Glutamatergic neuron (in vitro differentiated cells): ENCODE data around the gene NRDE2. TPM values are rescaled to one million over a fixed set of nuclear protein-coding genes. Genes with fewer than 3 reads are reported as not detected.

Source experiments
- DNase-seq: peaks from one replicate; pipeline ENCODE4 v3.0.0; 2022
- H3K27ac Mint-ChIP-seq: one replicate; pipeline ENCODE4 v1.8.0; 2020; ENCODE audit warnings: mild to moderate bottlenecking, mixed read lengths, inconsistent platforms; ENCODE audit not compliant: unreplicated experiment
- H3K27me3 Mint-ChIP-seq: one replicate; pipeline ENCODE4 v1.8.0; 2020; ENCODE audit warnings: mild to moderate bottlenecking, moderate library complexity, mixed read lengths, inconsistent platforms; ENCODE audit not compliant: unreplicated experiment
- H3K36me3 Mint-ChIP-seq: one replicate; pipeline ENCODE4 v1.8.0; 2020; ENCODE audit warnings: mild to moderate bottlenecking, mixed read lengths, inconsistent platforms; ENCODE audit not compliant: unreplicated experiment
- H3K4me1 Mint-ChIP-seq: one replicate; pipeline ENCODE4 v1.8.0; 2020; ENCODE audit warnings: mild to moderate bottlenecking, low read depth, mixed read lengths, inconsistent platforms; ENCODE audit not compliant: unreplicated experiment
- H3K4me3 Mint-ChIP-seq: one replicate; pipeline ENCODE4 v1.8.0; 2020; ENCODE audit warnings: mild to moderate bottlenecking, mixed read lengths, inconsistent platforms; ENCODE audit not compliant: unreplicated experiment
- H3K9me3 Mint-ChIP-seq: one replicate; pipeline ENCODE4 v1.8.0; 2020; ENCODE audit warnings: mild to moderate bottlenecking, moderate library complexity, mixed read lengths, inconsistent platforms; ENCODE audit not compliant: unreplicated experiment
- total RNA-seq: library from RNA; stranded (reverse); fragmentation: NEBNext Ultra II Directional; extraction: Animal tissue kit (Norgen Biotek cat#: 25700); gene quantifications from one replicate; pipeline ENCODE4 v1.2.1, GENCODE V29; 2021; ENCODE audit not compliant: unreplicated experiment
- TF ChIP-seq, protein P1 (sequence below): fragments of 200-600 bp; sonication (generic); IDR thresholded peaks from one replicate; pipeline ENCODE4 v1.5.0; 2021; ENCODE audit not compliant: partially characterized antibody, unreplicated experiment

Gene NRDE2
- total RNA-seq, 1 donor from 2014 or later = 22.4 TPM

DNA sequence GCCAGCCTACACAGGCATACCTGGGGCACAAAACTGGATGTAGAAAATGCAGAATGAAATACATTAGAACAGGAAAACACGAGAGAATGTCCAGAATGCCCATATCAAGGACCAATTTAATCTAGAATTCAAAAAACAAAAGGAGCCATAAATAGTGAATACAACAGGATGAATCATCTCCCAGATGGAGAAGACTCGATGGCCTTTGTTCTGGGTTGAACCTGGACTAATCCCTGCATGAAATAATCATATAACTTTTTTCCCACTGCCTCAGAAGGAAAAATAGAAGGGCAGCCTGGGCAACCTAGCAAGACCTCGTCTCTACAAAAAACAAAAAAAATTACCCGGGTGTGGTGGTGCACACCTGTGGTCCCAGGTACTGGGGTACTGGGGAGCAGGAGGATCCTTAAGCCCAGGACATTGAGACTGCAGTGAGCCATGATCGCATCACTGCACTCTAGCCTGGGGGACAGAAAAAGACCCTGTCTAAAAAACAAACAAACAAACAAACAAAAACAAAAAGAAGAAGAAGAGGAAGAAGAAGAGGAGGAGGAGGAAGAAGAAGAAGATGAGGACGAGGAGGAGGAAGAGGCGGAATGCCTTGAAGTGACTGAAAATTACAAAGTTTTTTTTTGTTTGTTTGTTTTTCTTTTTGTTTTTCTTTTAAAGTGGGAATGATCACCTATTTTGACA is 30.3 kb upstream of the NRDE2 start:
- Mint-ChIP-seq H3K4me3 (no peak overlapping the region), H3K27ac (no peak overlapping the region), H3K9me3 (no peaks in the 10 kb centered on the region), H3K36me3 (no peaks in the 10 kb centered on the region), H3K27me3 (no peaks in the 10 kb centered on the region), H3K4me1 (no peaks in the 10 kb centered on the region)
- TF ChIP-seq, protein P1, sequence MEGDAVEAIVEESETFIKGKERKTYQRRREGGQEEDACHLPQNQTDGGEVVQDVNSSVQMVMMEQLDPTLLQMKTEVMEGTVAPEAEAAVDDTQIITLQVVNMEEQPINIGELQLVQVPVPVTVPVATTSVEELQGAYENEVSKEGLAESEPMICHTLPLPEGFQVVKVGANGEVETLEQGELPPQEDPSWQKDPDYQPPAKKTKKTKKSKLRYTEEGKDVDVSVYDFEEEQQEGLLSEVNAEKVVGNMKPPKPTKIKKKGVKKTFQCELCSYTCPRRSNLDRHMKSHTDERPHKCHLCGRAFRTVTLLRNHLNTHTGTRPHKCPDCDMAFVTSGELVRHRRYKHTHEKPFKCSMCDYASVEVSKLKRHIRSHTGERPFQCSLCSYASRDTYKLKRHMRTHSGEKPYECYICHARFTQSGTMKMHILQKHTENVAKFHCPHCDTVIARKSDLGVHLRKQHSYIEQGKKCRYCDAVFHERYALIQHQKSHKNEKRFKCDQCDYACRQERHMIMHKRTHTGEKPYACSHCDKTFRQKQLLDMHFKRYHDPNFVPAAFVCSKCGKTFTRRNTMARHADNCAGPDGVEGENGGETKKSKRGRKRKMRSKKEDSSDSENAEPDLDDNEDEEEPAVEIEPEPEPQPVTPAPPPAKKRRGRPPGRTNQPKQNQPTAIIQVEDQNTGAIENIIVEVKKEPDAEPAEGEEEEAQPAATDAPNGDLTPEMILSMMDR = no peak
- DNase-seq = no peak

DNA sequence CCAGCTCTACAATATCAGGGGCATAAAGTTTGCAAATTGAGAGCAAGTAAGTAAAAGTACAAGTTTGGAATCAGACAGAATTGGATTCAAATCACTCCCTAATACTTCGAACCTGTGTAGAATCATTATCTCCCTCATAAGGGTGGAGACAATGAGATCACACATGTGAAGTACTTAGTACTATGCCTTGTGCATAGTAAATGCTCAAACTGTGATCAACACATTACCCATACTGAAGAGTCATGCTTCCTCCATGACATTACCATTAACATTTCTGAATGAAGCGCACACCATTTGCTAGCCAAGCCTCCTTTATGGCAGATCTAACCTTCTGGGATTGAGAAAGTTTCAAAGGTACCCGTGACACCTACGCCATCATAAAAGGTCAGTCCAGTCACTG is 26.6 kb upstream of the NRDE2 start:
- TF ChIP-seq, protein P1 = no peak
- no peaks in the 10 kb centered on the region for H3K27me3 Mint-ChIP-seq
- H3K4me1 Mint-ChIP-seq = no peaks in the 10 kb centered on the region
- H3K27ac Mint-ChIP-seq = no peak overlapping the region
- H3K9me3 Mint-ChIP-seq = no peaks in the 10 kb centered on the region
- no peak overlapping the region for H3K4me3 Mint-ChIP-seq
- no peak for DNase-seq
- no peaks in the 10 kb centered on the region for H3K36me3 Mint-ChIP-seq

DNA sequence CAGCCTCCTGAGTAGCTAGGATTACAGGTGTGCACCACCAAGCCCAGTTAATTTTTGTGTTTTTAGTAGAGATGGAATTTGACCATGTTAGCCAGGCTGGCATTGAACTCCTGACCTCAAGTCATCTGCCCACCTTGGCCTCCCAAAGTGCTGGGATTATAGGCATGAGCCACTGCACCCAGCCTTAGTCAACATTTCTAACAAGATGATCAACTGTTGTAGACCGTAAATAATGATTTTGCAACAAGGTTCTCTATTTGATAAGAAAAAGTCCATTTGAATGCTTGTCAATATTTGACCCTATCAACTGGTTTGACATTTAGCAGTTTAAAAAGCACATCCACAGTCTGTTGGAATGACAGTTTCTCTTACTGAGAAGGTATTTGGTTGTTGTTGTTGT is 25.2 kb upstream of the NRDE2 start:
- H3K27ac Mint-ChIP-seq = no peak overlapping the region
- no peaks in the 10 kb centered on the region for H3K27me3 Mint-ChIP-seq
- DNase-seq = no peak
- H3K4me3 Mint-ChIP-seq = no peak overlapping the region
- no peaks in the 10 kb centered on the region for H3K9me3 Mint-ChIP-seq
- no peaks in the 10 kb centered on the region for H3K36me3 Mint-ChIP-seq
- TF ChIP-seq, protein P1 = no peak
- no peaks in the 10 kb centered on the region for H3K4me1 Mint-ChIP-seq

DNA sequence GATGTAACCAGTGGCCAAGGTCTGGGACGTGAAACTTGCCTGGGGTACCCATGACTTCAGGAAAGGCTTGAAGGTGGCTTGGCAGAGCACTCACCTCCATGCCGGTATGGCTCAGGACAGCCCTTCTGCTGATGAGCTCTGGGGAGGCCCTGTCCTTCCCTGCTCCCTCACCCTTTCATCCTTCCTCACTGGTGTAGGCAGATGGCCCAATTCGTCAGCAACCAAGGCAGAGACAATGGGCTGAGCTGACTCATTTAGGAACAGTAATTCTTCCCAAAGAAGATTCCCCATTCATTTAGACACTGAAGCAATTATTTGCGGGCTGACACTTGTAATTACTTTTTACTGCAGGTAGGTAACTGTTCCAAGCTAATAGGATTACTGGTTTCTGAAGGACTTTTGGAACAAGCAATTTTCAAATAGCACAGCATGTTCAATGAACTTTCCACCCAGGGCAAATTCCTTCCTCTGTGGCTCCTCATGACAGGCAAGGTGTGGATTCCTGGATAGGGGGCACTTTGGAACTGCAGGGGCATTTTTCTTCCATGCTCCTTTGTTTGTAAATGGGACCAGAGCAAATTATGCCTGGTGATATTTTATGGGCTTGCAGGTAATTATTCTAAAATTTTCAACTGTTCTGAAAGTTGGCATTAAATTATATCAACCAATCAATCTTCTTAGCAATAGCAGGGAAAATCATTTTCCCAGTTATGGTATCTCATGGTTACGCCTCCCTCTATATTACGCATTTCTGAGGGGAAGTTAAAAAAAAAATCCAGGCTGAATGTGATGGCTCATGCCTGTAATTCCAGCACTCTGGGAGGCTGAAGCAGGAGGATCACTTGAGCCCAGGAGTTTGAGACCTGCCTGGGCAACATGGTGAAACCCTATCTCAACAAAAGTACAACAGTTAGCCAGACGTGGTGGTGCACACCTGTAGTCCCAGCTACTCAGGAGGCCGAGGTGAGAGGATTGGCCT is 24.1 kb upstream of the NRDE2 start:
- no peaks in the 10 kb centered on the region for H3K4me1 Mint-ChIP-seq
- H3K36me3 Mint-ChIP-seq = no peaks in the 10 kb centered on the region
- DNase-seq = no peak
- no peaks in the 10 kb centered on the region for H3K27me3 Mint-ChIP-seq
- TF ChIP-seq, protein P1 = no peak
- no peak overlapping the region for H3K27ac Mint-ChIP-seq
- H3K4me3 Mint-ChIP-seq = no peak overlapping the region
- no peaks in the 10 kb centered on the region for H3K9me3 Mint-ChIP-seq
